Omental fat pad (tissue), 4 donors: Measurements from ENCODE around the gene PTPRD. TPM values are rescaled to one million over a fixed set of nuclear protein-coding genes. Genes with fewer than 3 reads are reported as not detected.

Source experiments
- ATAC-seq: fragments of 150-250 bp; one replicate; pipeline ENCODE4 v1.9.1; 2016; ENCODE audit warnings: mild to moderate bottlenecking, moderate library complexity; ENCODE audit not compliant: low FRiP score
- DNase-seq: peaks from one replicate; pipeline ENCODE4 v3.0.0-alpha.2; 2019; ENCODE audit warnings: low spot score
- total RNA-seq, 4 donors: library from RNA; depleted of rRNA; stranded (reverse); fragments of >200 nt; gene quantifications; one replicate each; pipeline ENCODE4 v1.1.0, GENCODE V29; 2016
- TF ChIP-seq, protein P1 (sequence below), 3 donors: fragments of 450-650 bp; IDR thresholded peaks; one replicate each; pipeline ENCODE4 v1.5.1; 2016 to 2017; ENCODE audit warnings: antibody characterized with exemption in 3 of 3, mild to moderate bottlenecking in 3 of 3, moderate library complexity in 2 of 3

PTPRD gene
- total RNA-seq, 4 donors from 2014 or later = 3.5 to 34.2 (median 11.2) TPM

DNA sequence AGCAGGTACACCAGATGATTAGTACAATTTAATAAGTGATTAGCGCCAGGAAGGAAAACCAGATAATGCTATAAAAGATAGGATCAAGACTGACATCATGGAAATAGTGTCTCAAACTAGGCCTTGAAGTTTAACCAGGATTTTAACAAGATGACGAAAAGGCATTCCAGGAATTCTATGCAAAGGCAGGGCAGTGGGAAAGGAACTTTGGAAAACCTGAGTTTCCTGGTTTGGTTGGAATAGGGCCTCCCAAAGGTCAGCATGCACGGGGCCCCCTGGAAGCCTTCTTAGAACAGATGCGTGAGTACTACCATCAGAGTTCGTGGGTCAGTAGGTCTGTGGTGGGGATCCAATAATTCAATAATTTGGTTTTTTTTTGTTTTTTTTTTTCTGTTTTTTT is 1878.0 kb downstream of the PTPRD start:
- no peak for DNase-seq
- TF ChIP-seq, protein P1, sequence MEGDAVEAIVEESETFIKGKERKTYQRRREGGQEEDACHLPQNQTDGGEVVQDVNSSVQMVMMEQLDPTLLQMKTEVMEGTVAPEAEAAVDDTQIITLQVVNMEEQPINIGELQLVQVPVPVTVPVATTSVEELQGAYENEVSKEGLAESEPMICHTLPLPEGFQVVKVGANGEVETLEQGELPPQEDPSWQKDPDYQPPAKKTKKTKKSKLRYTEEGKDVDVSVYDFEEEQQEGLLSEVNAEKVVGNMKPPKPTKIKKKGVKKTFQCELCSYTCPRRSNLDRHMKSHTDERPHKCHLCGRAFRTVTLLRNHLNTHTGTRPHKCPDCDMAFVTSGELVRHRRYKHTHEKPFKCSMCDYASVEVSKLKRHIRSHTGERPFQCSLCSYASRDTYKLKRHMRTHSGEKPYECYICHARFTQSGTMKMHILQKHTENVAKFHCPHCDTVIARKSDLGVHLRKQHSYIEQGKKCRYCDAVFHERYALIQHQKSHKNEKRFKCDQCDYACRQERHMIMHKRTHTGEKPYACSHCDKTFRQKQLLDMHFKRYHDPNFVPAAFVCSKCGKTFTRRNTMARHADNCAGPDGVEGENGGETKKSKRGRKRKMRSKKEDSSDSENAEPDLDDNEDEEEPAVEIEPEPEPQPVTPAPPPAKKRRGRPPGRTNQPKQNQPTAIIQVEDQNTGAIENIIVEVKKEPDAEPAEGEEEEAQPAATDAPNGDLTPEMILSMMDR (IDR thresholded peaks at IDR 0.05) = no peak
- no peak for ATAC-seq

DNA sequence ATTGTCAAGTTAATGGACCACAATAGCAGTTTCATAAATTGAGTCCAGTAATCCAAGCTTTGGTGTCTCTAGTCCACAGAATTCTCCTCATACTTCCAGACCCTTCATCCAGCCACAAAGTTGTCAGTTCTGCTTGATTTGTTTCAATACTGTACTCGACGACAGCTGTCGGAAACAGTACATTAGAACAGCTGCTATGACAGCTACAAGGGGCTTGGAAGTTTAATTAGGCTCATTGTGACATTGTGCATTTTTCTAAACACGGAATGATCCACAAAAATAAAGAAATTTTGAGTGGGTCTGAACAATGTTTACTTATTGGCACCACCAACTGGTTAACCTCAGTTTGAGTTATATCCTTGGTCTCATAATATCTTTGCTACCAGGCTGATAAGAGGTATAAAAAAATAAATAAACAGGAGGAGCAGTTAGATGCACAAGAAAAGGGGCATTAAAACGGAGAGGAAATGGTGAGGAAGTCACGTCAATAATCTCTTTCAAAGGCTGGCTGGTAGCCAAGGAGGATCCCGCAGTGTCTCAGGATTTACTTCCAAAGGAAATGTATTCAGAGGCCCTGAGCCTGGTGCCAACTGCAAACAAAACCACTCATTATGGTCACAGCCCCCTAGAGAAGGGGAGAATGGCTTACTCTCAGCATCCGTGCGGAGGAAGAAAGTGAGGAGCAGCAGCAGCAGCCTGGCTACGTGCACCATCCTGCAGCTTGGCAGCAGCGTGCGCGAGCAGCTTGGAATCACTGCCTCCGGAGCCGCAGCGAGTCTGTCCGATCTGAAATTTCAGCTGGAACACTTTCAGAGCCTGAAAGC is 1879.5 kb downstream of the PTPRD start:
- TF ChIP-seq, protein P1 (IDR thresholded peaks at IDR 0.05) = no peak
- DNase-seq = no peak
- ATAC-seq = no peak

DNA sequence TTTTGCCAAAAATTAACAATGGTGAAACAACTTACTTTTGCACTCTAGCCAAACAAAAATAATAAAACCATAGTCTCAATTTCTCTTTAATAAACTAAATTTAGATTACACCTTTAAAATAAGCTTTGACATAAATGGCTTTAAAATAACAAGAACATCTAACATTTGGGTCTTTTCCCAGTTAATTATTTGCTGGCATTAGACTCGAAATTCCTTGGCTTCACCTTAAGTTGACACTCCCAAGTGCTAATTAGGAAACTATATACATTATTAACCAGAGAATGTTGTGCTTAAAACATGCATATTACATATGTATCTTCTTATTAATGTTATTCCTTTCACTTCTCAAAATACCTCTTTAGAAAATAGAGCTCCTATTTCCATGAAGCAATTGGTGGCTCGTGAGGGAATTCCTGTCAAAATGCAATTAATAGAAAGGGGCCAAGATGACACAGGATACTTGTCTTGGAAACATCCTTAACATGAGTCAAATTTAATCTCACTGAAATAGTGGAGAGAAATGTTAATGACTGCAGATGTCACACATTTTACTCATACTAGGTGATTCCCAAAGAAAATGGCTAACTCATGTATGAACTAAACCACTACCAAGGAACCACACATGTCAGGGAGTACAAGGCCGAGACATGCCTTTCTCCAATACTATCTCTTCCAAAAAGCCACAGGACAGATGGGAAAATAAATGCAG is 1880.3 kb downstream of the PTPRD start:
- TF ChIP-seq, protein P1 (IDR thresholded peaks at IDR 0.05) = no peak
- no peak for ATAC-seq

DNA sequence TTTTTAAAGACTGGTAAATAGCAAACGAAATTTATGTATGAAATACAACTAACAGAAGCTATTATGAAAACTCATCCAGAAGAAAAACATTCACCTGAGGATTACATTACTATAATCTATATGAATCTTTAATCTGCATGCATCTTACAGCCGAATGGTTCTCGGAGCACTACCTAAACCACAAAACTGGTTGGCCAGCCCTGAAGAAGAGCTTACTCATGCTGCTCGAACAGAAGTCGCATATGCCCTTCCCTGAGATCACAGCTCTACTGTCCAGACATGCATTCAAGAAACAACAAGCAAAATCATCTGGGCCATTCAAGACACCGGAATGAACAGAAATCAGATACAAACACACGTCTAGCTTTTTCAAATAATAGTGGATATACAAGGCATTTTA is 1882.2 kb downstream of the PTPRD start:
- no peak for DNase-seq
- no peak for ATAC-seq
- TF ChIP-seq, protein P1 (IDR thresholded peaks at IDR 0.05) = no peak

More for the DNA sequence above, 1880.3 kb downstream of the PTPRD start:
- no peak for DNase-seq

DNA sequence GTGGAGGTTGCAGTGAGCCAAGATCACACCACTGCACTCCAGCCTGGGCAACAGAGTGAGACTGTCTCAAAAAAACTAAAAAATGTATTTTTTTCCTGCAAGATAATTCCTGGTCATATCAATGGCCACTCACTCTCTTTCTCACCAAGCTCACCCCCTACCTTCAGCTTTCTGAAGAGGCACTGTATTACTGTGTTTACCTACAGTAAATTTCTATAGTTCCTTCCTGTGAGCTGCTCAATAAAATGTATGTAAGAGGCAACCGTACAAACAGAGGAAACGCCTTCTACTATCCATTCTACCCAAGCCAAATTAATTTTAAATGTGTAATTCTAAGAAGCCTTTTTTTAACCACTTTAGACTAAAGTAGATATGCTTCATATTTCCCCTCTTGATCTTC is 1883.9 kb downstream of the PTPRD start:
- no peak for DNase-seq
- no peak for ATAC-seq
- TF ChIP-seq, protein P1 (IDR thresholded peaks at IDR 0.05) = no peak

DNA sequence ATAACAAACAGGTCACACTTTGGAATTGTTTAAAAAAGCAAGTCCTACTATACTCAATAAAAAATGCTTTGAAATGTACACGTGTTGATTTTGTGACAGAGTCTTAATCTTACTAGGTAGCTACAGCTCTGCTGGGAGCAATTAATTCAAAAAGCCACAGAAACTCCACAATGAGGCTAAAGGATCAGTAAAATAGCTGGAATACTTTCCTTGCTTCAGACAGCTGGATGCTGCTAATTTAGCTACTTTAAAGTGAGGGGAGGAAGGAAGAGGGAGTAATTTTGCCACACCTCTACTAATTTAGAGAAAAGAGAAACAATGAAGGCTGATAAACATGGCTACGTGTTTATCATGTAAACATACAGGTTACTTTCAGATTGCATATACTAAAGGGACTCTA is 1885.6 kb downstream of the PTPRD start:
- TF ChIP-seq, protein P1 (IDR thresholded peaks at IDR 0.05) = no peak
- no peak for ATAC-seq
- DNase-seq = no peak
